ENCODE measurements around the gene TTC34.

The TTC34 gene

DNA sequence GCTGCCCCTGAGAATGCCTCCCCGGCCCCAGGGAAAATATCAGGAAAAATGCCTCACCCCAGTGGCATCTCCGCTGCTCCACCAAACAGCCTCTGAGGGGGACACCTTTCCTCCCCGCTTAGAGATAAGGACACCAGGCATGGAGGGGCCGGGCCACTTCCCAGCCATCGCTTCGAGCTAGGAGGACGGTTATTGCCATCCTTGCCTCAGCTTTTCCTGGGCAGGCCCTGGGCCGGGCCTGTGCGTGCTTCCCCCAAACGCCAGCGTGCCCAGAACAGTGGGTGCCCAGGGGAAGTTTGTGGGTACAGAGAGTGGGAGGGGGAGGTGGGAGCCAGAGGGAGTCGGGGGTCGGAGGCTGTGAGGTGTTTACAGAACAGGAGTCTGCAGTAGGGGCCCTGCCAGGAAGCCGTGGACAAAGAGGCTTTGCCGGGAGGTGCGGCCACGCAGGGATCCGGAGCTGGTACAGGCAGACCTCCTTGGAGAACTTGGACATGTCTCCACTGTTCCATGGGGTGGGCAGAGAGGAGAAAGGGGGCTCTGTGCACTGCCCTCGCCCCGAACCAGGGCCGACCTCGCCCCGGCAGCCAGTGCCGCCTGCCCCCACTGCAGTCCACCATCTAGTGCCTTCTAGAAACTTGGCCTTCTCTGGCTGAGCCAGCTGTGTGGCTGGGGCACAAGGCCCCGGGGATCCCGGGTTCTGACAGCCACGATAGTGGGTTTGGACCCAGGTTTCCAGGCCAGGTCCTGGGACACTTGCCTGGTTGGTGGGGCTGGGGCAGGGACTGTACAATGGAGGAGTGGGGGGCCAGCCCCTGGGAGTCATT is 33.5 kb upstream of the TTC34 start:
- H3K9ac ChIP-seq (ENCODE audit: low read depth, low read length) = no peak overlapping the region
- H3K4me3 ChIP-seq (ENCODE audit: low read length) = no peak overlapping the region
- H3K36me3 ChIP-seq (ENCODE audit: insufficient read depth, low read length) = no peaks in the 10 kb centered on the region
- peaks cover 78% of the 10 kb centered on the region for H3K9me3 ChIP-seq (ENCODE audit: insufficient read depth, low read depth, low read length)
- no peaks in the 10 kb centered on the region for H3K27me3 ChIP-seq (ENCODE audit: insufficient read depth, low read length)
- no peaks in the 10 kb centered on the region for H3K4me1 ChIP-seq (ENCODE audit: insufficient read depth, low read length)
- 90% methylated on average over 27 of the region's 27 CpGs for WGBS
- H3K27ac ChIP-seq (ENCODE audit: low read depth, low read length) = no peak overlapping the region

DNA sequence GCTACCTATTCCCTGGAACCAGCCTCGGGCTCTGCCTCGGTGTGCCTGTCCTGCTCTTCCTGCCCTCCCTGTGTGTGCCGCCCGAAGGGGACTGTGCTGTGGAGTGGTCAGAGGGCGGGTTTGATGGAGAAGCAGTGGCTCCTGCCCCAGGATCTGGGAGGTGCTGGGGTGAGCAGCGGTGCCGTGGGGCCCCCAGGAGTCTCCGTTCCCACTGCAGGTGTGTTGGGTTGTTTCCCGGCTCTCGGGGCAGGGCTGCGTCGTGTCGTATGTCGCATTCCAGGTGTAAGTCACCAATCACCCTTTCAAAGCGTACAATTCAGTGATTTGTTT is 32.6 kb upstream of the TTC34 start:
- no peak overlapping the region for H3K4me3 ChIP-seq (ENCODE audit: low read length)
- no peak overlapping the region for H3K9ac ChIP-seq (ENCODE audit: low read depth, low read length)
- H3K4me1 ChIP-seq (ENCODE audit: insufficient read depth, low read length) = no peaks in the 10 kb centered on the region
- H3K27me3 ChIP-seq (ENCODE audit: insufficient read depth, low read length) = no peaks in the 10 kb centered on the region
- peaks cover 78% of the 10 kb centered on the region for H3K9me3 ChIP-seq (ENCODE audit: insufficient read depth, low read depth, low read length)
- no peak overlapping the region for H3K27ac ChIP-seq (ENCODE audit: low read depth, low read length)
- no peaks in the 10 kb centered on the region for H3K36me3 ChIP-seq (ENCODE audit: insufficient read depth, low read length)
- WGBS = 88% methylated on average over 15 of the region's 15 CpGs

DNA sequence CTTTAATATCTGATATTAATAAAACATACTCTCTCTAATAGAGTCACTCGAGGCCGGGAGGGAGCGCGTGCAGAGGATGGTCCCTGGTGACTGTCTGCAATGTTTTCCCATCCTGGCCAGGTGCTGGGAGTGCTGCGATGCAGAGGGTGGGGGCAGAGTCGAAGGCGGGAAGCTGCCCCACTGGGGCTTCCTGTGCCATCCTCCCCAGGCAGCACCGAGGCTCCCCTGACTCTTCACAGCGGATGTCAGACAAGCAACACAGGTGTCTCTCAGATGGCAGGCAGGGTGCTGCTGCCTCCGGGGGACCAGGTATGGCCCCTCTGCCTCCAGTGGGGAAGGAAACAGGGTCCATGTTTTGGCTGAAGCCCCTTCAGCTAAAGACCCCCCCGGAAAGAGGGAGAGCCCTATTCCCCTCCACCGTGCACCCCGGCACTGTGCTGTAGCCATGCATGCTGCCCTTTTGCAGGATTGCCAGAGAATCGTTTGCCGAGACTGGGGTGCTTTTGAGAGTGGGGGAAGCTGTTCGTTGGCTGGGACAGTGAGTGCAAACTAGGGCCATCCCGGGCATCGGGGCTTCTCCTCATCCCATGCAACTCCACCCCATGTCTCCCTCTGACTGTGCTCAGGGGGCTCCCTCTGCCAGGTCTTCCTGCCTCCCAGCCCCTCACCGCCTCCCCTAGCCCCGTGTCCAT is 32.1 kb upstream of the TTC34 start:
- 88% methylated on average over 20 of the region's 20 CpGs for WGBS
- no peaks in the 10 kb centered on the region for H3K36me3 ChIP-seq (ENCODE audit: insufficient read depth, low read length)
- H3K27ac ChIP-seq (ENCODE audit: low read depth, low read length) = no peak overlapping the region
- no peaks in the 10 kb centered on the region for H3K4me1 ChIP-seq (ENCODE audit: insufficient read depth, low read length)
- H3K4me3 ChIP-seq (ENCODE audit: low read length) = no peak overlapping the region
- peaks cover 78% of the 10 kb centered on the region for H3K9me3 ChIP-seq (ENCODE audit: insufficient read depth, low read depth, low read length)
- H3K9ac ChIP-seq (ENCODE audit: low read depth, low read length) = no peak overlapping the region
- H3K27me3 ChIP-seq (ENCODE audit: insufficient read depth, low read length) = no peaks in the 10 kb centered on the region

DNA sequence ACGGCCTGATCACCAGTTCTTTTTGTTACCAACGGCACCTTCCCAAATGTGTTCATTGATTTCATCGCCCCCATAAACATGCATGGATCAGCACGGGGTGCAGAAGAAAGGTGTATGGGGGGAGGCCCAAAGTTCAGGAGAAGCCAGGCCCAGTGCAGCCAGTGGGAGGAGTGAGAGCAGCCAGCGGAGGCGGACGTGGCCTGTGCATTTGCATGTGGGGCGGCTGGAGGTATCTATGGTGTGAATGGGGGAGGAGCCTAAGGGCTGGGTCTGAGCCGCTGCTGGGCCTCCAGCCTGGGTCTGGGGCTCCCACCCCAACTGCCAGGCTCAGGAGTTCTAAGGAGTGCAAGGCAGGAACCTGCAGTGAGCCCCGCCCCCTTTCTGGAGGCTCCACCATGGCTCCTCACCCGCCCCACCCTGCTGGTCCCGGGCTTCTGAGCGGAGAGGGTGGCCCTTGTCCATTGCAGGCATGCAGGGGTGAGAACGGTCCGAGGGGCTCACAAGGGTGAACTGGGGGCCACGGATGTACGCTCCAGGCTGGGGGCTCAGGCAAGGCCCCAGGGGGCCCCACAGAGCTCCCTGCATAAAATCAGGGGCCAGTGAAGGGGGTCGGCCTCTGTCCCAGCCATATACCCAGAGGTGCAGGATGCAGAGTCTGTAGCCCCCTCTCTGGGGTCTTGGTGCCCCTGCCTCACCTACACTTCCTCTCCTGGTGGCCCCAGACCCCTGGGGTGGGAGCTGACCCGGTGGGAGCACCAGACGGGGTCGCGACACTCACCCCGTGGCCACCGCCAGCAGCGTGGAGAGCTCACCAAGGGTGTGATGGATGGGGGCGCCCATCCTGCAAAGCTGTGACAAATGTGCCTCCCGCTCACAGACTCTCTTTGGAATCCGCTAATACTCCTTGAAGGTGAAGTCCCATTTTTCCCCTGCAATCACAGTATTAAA is 31.3 kb upstream of the TTC34 start:
- no peak overlapping the region for H3K9ac ChIP-seq (ENCODE audit: low read depth, low read length)
- no peak overlapping the region for H3K27ac ChIP-seq (ENCODE audit: low read depth, low read length)
- H3K27me3 ChIP-seq (ENCODE audit: insufficient read depth, low read length) = no peaks in the 10 kb centered on the region
- no peaks in the 10 kb centered on the region for H3K4me1 ChIP-seq (ENCODE audit: insufficient read depth, low read length)
- WGBS = 88% methylated on average over 27 of the region's 28 CpGs
- peaks cover 79% of the 10 kb centered on the region for H3K9me3 ChIP-seq (ENCODE audit: insufficient read depth, low read depth, low read length)
- H3K36me3 ChIP-seq (ENCODE audit: insufficient read depth, low read length) = no peaks in the 10 kb centered on the region
- H3K4me3 ChIP-seq (ENCODE audit: low read length) = no peak overlapping the region

DNA sequence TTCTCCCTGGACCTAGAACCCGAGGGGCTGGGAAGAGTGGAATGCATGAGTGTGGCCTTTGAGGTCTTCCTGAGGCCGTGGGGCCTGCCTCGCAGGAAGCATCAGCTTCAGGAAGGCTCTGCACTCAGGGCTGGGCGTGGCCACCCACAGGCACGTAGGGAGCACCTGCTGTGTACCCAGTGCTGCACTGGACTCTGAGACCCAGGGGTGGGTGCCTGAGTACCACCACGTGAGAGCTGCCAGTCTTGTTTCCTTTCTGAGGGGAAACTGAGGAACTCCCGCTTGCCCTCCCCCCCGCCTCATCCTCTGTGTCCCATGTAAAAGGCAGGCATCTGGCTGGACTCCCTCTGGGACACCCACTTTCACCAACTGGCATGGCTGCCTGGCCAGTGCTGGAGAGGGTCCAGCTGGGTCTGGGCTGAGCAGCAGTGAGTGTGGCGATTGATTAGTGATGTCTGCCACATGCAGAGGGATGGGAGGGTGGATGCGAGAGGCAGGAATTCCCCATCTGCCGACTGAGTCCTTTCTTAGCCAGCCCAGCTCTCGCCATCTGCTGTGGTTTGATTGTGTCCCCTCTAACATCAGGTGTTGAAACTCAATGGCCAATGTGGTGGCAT is 30.2 kb upstream of the TTC34 start:
- Histone ChIP-seq H3K9me3 (ENCODE audit: insufficient read depth, low read depth, low read length) (peaks cover 79% of the 10 kb centered on the region), H3K4me1 (ENCODE audit: insufficient read depth, low read length) (no peaks in the 10 kb centered on the region), H3K27me3 (ENCODE audit: insufficient read depth, low read length) (no peaks in the 10 kb centered on the region), H3K27ac (ENCODE audit: low read depth, low read length) (no peak overlapping the region), H3K9ac (ENCODE audit: low read depth, low read length) (no peak overlapping the region), H3K4me3 (ENCODE audit: low read length) (no peak overlapping the region), H3K36me3 (ENCODE audit: insufficient read depth, low read length) (no peaks in the 10 kb centered on the region)
- whole genome bisulfite sequencing = 82% methylated on average over 12 of the region's 12 CpGs

DNA sequence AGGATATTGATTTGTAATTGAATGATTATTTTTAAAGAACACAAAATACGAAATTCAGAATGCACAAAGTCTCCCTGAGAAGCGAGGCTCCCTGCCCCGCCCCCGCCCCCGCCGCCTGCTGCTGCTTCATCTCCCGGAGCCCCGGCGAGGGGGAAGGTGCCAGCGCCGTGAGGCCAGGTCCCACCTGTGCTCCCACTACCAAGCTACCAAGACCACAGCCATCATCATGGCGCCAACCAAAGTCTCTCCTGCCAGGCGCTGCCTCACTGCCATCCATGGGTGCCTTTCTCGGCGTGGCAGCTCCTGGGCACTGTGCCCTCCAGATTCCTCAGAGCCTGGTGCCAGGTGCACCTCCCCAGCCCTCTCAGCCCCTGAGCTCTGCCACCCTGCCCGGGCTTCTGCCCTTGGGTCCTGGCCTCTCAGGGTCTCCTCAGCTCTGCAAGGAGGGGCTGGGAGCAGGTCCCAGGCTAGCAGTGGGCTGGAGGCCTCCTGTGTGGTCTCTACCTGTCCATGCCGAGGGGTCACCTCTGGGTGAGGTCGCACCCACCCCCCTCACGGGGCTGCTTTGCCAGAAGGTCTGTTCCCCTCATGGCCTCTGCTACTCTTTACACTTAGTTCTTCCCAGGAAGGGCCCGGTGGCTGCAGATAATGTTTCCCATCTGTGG is 29.4 kb upstream of the TTC34 start:
- Histone ChIP-seq H3K36me3 (ENCODE audit: insufficient read depth, low read length) (no peaks in the 10 kb centered on the region), H3K27me3 (ENCODE audit: insufficient read depth, low read length) (no peaks in the 10 kb centered on the region), H3K9me3 (ENCODE audit: insufficient read depth, low read depth, low read length) (peaks cover 85% of the 10 kb centered on the region), H3K4me1 (ENCODE audit: insufficient read depth, low read length) (no peaks in the 10 kb centered on the region), H3K9ac (ENCODE audit: low read depth, low read length) (no peak overlapping the region), H3K4me3 (ENCODE audit: low read length) (no peak overlapping the region), H3K27ac (ENCODE audit: low read depth, low read length) (no peak overlapping the region)
- 89% methylated on average over 20 of the region's 20 CpGs for WGBS

DNA sequence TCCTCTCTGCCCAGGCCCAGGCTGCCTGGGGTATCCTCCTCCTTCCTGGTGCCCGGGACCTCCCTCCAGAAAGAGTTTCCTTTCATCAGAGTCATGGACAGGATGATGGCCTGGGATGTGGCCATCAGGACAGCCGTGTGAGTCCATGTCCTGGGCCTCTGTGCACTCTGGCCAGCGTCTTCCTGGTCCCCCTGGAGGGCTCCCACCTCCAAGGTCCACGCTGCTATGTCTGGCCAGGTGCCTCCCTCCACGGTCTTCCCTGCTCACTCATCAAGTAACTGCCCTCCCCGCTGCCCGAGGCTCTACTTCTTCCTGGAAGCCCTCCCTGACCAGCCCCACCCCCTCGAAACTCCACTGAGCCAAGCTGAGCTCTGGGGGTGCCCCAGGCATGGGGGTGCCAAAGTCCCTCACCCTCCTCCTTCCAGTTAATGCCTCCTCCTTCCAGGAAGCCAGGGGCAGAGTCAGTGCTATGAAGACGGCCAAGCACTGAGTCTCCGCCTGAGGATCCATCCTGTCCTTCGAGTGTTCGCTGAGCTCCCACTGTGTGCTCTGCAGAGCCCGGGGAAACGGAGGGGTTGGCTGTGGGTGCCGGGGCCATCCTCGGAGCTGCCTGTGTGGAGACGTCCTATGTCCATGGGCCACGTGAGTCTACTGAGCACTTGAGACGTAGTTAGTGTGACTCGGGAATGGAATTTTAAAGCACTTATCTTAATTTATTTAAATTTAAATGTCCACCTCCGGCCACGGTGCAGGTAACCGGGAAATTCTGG is 28.5 kb upstream of the TTC34 start:
- Histone ChIP-seq H3K4me1 (ENCODE audit: insufficient read depth, low read length) (no peaks in the 10 kb centered on the region), H3K36me3 (ENCODE audit: insufficient read depth, low read length) (no peaks in the 10 kb centered on the region), H3K27me3 (ENCODE audit: insufficient read depth, low read length) (no peaks in the 10 kb centered on the region), H3K9ac (ENCODE audit: low read depth, low read length) (no peak overlapping the region), H3K4me3 (ENCODE audit: low read length) (no peak overlapping the region), H3K9me3 (ENCODE audit: insufficient read depth, low read depth, low read length) (peaks cover 93% of the 10 kb centered on the region), H3K27ac (ENCODE audit: low read depth, low read length) (no peak overlapping the region)
- WGBS = 86% methylated on average over 23 of the region's 23 CpGs

DNA sequence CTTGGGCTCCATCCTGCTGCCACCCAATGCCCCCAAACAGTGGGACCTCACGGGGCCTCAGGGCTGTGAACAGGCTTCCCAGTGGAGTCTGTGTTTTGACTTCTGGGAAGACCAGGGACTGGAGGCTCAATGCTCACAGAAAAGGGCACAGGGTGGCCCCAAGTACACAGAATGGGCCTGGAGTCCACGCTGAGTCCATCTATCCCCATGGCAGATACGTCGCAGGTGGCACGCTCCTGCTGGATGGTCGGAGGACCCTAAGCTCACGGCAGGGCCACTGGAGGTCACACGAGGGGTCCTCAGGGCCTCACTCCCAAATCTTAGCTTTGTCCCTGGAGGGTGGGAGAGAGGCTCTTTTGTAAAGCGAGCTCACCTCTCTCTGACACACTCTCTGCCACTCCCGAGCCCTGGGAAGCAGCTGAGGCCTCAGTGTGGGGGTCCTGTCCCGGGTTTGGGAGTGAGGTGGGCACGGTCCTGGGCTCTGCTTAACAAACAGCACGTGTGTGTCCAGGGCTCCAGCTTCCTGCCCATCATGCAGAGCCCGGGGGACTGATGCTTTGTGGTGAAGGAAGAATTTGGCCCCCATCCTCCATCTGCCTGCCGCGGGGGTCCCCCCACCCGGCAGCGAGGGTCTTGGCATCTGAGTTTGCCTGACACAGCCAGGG is 27.2 kb upstream of the TTC34 start:
- WGBS = 76% methylated on average over 18 of the region's 18 CpGs
- peaks cover 90% of the 10 kb centered on the region for H3K9me3 ChIP-seq (ENCODE audit: insufficient read depth, low read depth, low read length)

DNA sequence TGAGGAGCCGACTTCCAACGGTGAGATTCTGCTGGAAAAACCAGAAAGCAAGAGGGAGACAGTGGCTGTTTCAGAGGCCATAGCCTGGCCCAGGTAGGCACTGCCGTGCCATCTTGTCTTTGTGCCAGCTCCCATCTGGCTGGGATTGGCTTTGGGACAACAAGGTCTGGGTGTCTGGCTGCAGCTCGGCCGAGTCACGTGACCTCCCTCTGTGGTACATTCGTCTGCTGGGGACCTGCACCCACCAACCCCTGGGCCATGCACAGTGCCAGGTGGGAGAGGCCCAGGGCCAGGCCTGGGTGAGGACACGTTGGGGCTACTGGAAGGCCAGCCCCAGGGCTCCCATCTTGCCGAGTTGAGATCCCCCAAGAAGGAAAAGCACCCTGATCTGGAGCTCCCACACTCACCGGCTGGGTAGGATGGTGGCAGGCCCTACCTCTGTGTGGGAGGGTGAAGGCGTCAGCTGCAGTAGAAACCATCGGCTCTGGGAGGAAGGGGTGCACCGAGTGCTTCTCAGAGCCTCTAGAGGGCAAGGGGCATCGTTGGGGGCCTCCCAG is 25.3 kb upstream of the TTC34 start:
- Histone ChIP-seq H3K36me3 (ENCODE audit: insufficient read depth, low read length) (no peaks in the 10 kb centered on the region), H3K9me3 (ENCODE audit: insufficient read depth, low read depth, low read length) (peaks cover 87% of the 10 kb centered on the region), H3K27ac (ENCODE audit: low read depth, low read length) (no peak overlapping the region), H3K9ac (ENCODE audit: low read depth, low read length) (no peak overlapping the region), H3K4me1 (ENCODE audit: insufficient read depth, low read length) (no peaks in the 10 kb centered on the region), H3K27me3 (ENCODE audit: insufficient read depth, low read length) (no peaks in the 10 kb centered on the region), H3K4me3 (ENCODE audit: low read length) (no peak overlapping the region)
- WGBS = 67% methylated on average over 14 of the region's 14 CpGs

More for the DNA sequence above, 27.2 kb upstream of the TTC34 start:
- Histone ChIP-seq H3K27ac (ENCODE audit: low read depth, low read length) (no peak overlapping the region), H3K4me3 (ENCODE audit: low read length) (no peak overlapping the region), H3K36me3 (ENCODE audit: insufficient read depth, low read length) (no peaks in the 10 kb centered on the region), H3K4me1 (ENCODE audit: insufficient read depth, low read length) (no peaks in the 10 kb centered on the region), H3K27me3 (ENCODE audit: insufficient read depth, low read length) (no peaks in the 10 kb centered on the region), H3K9ac (ENCODE audit: low read depth, low read length) (no peak overlapping the region)

Measured in HUES64 (cell line).